Stomach (tissue), 4 donors: Measurements from ENCODE around the gene USP43.

Experiments used
- CTCF ChIP-seq, 7 experiments: fragments of 450-650 bp in 4 of 7; fragments of 200-600 bp in 3 of 7; sonication (generic) in 3 of 7; IDR thresholded peaks; one replicate each; pipeline ENCODE4 v1.5.1; 2016 to 2019; ENCODE audit warnings: antibody characterized with exemption in 7 of 7, control low read depth in 2 of 7, mild to moderate bottlenecking in 1 of 7
- POLR2A ChIP-seq, 4 donors: fragments of 450-650 bp; IDR thresholded peaks; one replicate each; pipeline ENCODE4 v1.6.1; 2016; ENCODE audit warnings: antibody characterized with exemption in 4 of 4, control low read depth in 2 of 4, mild to moderate bottlenecking in 1 of 4, moderate library complexity in 1 of 4

GRCh38 chr17:9648521-9649110 is 3.3 kb downstream of the USP43 start:
- no peak for TF ChIP-seq CTCF (IDR thresholded peaks at IDR 0.05)
- TF ChIP-seq POLR2A (IDR thresholded peaks at IDR 0.05): no peak
